ENCODE results near the gene PRCP.

Gene PRCP

GRCh38 chr11:82775736-82776346 is 124.4 kb downstream of the PRCP start:
- no peak for DNase-seq

- DNase-seq, result no peak
These were observed 125.0 kb downstream of the PRCP start for GRCh38 chr11:82775218-82775617.
